ENCODE results near the gene KHK.

The KHK gene

GRCh38 chr2:27042985-27043634 lies 43.5 kb upstream of the KHK start:
- Histone ChIP-seq H3K27ac (ENCODE audit: low read length) (peak overlapping the region; percentile 99), H3K27me3 (ENCODE audit: low read depth, low read length) (no peaks in the 10 kb centered on the region), H3K9me3 (ENCODE audit: insufficient read depth, low read length) (peaks cover 5% of the 10 kb centered on the region; the same call in 1 of the 2 replicates), H3K4me3 (ENCODE audit: low read length) (peak overlapping the region; percentile 57), H3K9ac (ENCODE audit: low read length) (no peak overlapping the region), H3K4me1 (ENCODE audit: low read length) (peaks cover 41% of the 10 kb centered on the region), H2AFZ (ENCODE audit: low read depth, low read length) (no peak overlapping the region), H4K20me1 (ENCODE audit: insufficient read depth, low read length) (no peaks in the 10 kb centered on the region), H3K4me2 (ENCODE audit: low read length) (peak overlapping the region; percentile 81), H3K36me3 (replicated peaks; ENCODE audit: low read depth, low read length) (peaks cover 54% of the 10 kb centered on the region), H3K79me2 (ENCODE audit: low read length) (no peaks in the 10 kb centered on the region)
- TF ChIP-seq CTCF (IDR thresholded peaks at IDR 0.05; ENCODE audit: low read depth, low read length) (no peak), EZH2phosphoT487 (IDR thresholded peaks at IDR 0.05; ENCODE audit: low read depth) (no peak)

- Histone ChIP-seq H3K9ac (ENCODE audit: low read length) (peak overlapping the region; percentile 96), H3K27ac (ENCODE audit: low read length) (peak overlapping the region; percentile 95), H3K27me3 (ENCODE audit: low read depth, low read length) (no peaks in the 10 kb centered on the region), H3K4me1 (ENCODE audit: low read length) (peaks cover 14% of the 10 kb centered on the region), H3K36me3 (replicated peaks; ENCODE audit: low read depth, low read length) (peaks cover 3% of the 10 kb centered on the region), H4K20me1 (ENCODE audit: insufficient read depth, low read length) (no peaks in the 10 kb centered on the region), H2AFZ (ENCODE audit: low read depth, low read length) (peak overlapping the region; percentile 77), H3K79me2 (ENCODE audit: low read length) (no peaks in the 10 kb centered on the region), H3K9me3 (ENCODE audit: insufficient read depth, low read length) (no peaks in the 10 kb centered on the region), H3K4me3 (ENCODE audit: low read length) (peak overlapping the region; percentile 91), H3K4me2 (ENCODE audit: low read length) (peak overlapping the region; percentile 93)
- TF ChIP-seq CTCF (IDR thresholded peaks at IDR 0.05; ENCODE audit: low read depth, low read length) = no peak
- TF ChIP-seq EZH2phosphoT487 (IDR thresholded peaks at IDR 0.05; ENCODE audit: low read depth) = no peak
Observed at GRCh38 chr2:27049422-27050280, 36.9 kb upstream of the KHK start.

GRCh38 chr2:27050281-27050995 lies 36.1 kb upstream of the KHK start:
- Histone ChIP-seq H4K20me1 (ENCODE audit: insufficient read depth, low read length) (no peaks in the 10 kb centered on the region), H3K79me2 (ENCODE audit: low read length) (no peaks in the 10 kb centered on the region), H3K9me3 (ENCODE audit: insufficient read depth, low read length) (no peaks in the 10 kb centered on the region), H2AFZ (ENCODE audit: low read depth, low read length) (peak overlapping the region; percentile 77), H3K4me3 (ENCODE audit: low read length) (peak overlapping the region; percentile 91), H3K27me3 (ENCODE audit: low read depth, low read length) (no peaks in the 10 kb centered on the region), H3K4me1 (ENCODE audit: low read length) (peaks cover 14% of the 10 kb centered on the region), H3K27ac (ENCODE audit: low read length) (peak overlapping the region; percentile 95), H3K36me3 (replicated peaks; ENCODE audit: low read depth, low read length) (peaks cover 8% of the 10 kb centered on the region), H3K9ac (ENCODE audit: low read length) (peak overlapping the region; percentile 96), H3K4me2 (ENCODE audit: low read length) (peak overlapping the region; percentile 99)
- no peak for TF ChIP-seq CTCF (IDR thresholded peaks at IDR 0.05; ENCODE audit: low read depth, low read length)
- no peak for TF ChIP-seq EZH2phosphoT487 (IDR thresholded peaks at IDR 0.05; ENCODE audit: low read depth)
